Astrocyte (in vitro differentiated cells and primary cell): Measurements from ENCODE around the gene DCAF10. TPM values are rescaled to one million over a fixed set of nuclear protein-coding genes. Genes with fewer than 3 reads are reported as not detected.

Experiments
- DNase-seq: peaks from one replicate; pipeline ENCODE4 v3.0.0-alpha.2; 2010; ENCODE audit warnings: low read depth
- FAIRE-seq: peaks from 2 replicates; lab custom pipeline; 2011; peaks lifted over from hg19 to GRCh38; lab: Jason Lieb, UNC
- H2AFZ ChIP-seq: 2 replicates; pipeline ENCODE4 v1.6.0; 2012; ENCODE audit warnings: low read depth, low read length, inconsistent platforms
- H3K27ac ChIP-seq: 2 replicates; pipeline ENCODE4 v1.5.1; 2011; ENCODE audit warnings: low read depth, low read length, inconsistent platforms
- H3K27me3 ChIP-seq: 2 replicates; pipeline ENCODE4 v1.6.0; 2011; ENCODE audit warnings: low read length, inconsistent platforms; ENCODE audit not compliant: insufficient read depth
- H3K36me3 ChIP-seq: 2 replicates; pipeline ENCODE4 v1.5.1; 2011; ENCODE audit warnings: low read length, inconsistent platforms; ENCODE audit not compliant: insufficient read depth
- H3K4me1 ChIP-seq: 2 replicates; pipeline ENCODE4 v1.5.1; 2011; ENCODE audit warnings: low read length, inconsistent platforms; ENCODE audit not compliant: insufficient read depth
- H3K4me2 ChIP-seq: 2 replicates; pipeline ENCODE4 v1.6.0; 2012; ENCODE audit warnings: low read length, inconsistent platforms
- H3K4me3 ChIP-seq: 2 replicates; pipeline ENCODE4 v1.5.1; 2011; ENCODE audit warnings: low read depth, mild to moderate bottlenecking, low read length, inconsistent platforms; ENCODE audit not compliant: insufficient read depth
- H3K79me2 ChIP-seq: 2 replicates; pipeline ENCODE4 v1.6.0; 2012; ENCODE audit warnings: mild to moderate bottlenecking, low read length, inconsistent platforms; ENCODE audit not compliant: insufficient read depth
- H3K9ac ChIP-seq: 2 replicates; pipeline ENCODE4 v1.6.0; 2012; ENCODE audit warnings: mild to moderate bottlenecking, low read length, inconsistent platforms
- H3K9me3 ChIP-seq: 2 replicates; pipeline ENCODE4 v1.5.1; 2012; ENCODE audit warnings: low read depth, mild to moderate bottlenecking, low read length, inconsistent platforms; ENCODE audit not compliant: insufficient read depth
- H4K20me1 ChIP-seq: 2 replicates; pipeline ENCODE4 v1.6.0; 2012; ENCODE audit warnings: low read length, inconsistent platforms; ENCODE audit not compliant: insufficient read depth
- H3K27ac Mint-ChIP-seq: one replicate; pipeline ENCODE4 v1.8.0; 2021; ENCODE audit warnings: mild to moderate bottlenecking, mixed read lengths; ENCODE audit not compliant: unreplicated experiment
- H3K27me3 Mint-ChIP-seq: one replicate; pipeline ENCODE4 v1.8.0; 2021; ENCODE audit warnings: low read depth, mixed read lengths; ENCODE audit not compliant: unreplicated experiment
- H3K36me3 Mint-ChIP-seq: one replicate; pipeline ENCODE4 v1.8.0; 2021; ENCODE audit warnings: low read depth, mixed read lengths; ENCODE audit not compliant: unreplicated experiment
- H3K4me1 Mint-ChIP-seq: one replicate; pipeline ENCODE4 v1.8.0; 2021; ENCODE audit warnings: low read depth, mixed read lengths; ENCODE audit not compliant: unreplicated experiment
- H3K4me3 Mint-ChIP-seq: one replicate; pipeline ENCODE4 v1.8.0; 2021; ENCODE audit warnings: mild to moderate bottlenecking, moderate library complexity, mixed read lengths; ENCODE audit not compliant: unreplicated experiment
- H3K9me3 Mint-ChIP-seq: one replicate; pipeline ENCODE4 v1.8.0; 2021; ENCODE audit warnings: mild to moderate bottlenecking, mixed read lengths; ENCODE audit not compliant: unreplicated experiment
- EZH2 ChIP-seq: IDR thresholded peaks from 2 replicates; pipeline ENCODE4 v1.6.1; 2012; ENCODE audit warnings: mild to moderate bottlenecking, low read length, inconsistent platforms; ENCODE audit not compliant: insufficient read depth
- total RNA-seq: library from RNA; stranded (reverse); gene quantifications from 2 replicates; pipeline ENCODE4 v1.2.1, GENCODE V29; 2021
- TF ChIP-seq, protein P1 (sequence below): IDR thresholded peaks from 2 replicates; pipeline ENCODE4 v1.5.1; 2011; ENCODE audit warnings: low read depth, mild to moderate bottlenecking, inconsistent platforms, low read length, moderate library complexity; ENCODE audit not compliant: insufficient read depth

Gene DCAF10
- total RNA-seq, 1 donor from 2014 or later, result 22.3 TPM

DNA sequence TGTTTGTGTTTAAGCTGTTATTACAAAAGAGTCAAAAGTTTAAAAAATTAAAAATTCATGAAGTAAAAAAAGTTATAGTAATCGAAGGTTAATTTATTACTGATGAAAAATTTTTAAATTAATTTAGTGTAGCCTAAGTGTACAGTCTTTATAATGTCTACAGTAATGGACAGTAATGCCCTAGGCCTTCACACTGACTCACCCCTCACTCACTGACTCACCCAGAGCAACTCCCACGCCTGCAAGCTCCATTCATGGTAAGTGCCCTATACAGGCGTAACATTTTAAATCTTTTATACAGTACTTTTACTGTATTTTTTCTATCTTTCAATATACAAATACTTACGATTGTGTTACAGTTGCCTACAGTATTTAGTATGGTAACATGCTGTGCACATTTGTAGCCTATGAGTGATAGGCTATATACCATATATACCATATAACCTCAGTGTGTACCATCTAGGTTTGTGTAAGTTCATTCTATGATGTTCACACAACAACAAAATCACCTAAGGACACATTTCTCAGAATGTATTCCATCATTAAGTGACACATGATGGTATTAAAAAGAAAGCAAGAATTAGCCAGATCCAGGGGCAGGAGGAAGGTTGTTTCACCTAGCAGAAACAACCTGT lies 40.1 kb downstream of the DCAF10 start:
- TF ChIP-seq EZH2, result no peak
- TF ChIP-seq, protein P1, sequence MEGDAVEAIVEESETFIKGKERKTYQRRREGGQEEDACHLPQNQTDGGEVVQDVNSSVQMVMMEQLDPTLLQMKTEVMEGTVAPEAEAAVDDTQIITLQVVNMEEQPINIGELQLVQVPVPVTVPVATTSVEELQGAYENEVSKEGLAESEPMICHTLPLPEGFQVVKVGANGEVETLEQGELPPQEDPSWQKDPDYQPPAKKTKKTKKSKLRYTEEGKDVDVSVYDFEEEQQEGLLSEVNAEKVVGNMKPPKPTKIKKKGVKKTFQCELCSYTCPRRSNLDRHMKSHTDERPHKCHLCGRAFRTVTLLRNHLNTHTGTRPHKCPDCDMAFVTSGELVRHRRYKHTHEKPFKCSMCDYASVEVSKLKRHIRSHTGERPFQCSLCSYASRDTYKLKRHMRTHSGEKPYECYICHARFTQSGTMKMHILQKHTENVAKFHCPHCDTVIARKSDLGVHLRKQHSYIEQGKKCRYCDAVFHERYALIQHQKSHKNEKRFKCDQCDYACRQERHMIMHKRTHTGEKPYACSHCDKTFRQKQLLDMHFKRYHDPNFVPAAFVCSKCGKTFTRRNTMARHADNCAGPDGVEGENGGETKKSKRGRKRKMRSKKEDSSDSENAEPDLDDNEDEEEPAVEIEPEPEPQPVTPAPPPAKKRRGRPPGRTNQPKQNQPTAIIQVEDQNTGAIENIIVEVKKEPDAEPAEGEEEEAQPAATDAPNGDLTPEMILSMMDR, result no peak
- H4K20me1 ChIP-seq, result no peaks in the 10 kb centered on the region
- peak overlapping the region; percentile 57 for H3K27ac ChIP-seq
- no peaks in the 10 kb centered on the region for H3K9me3 ChIP-seq
- H3K4me3 ChIP-seq, result no peak overlapping the region
- peak overlapping the region; percentile 59 for H3K4me2 ChIP-seq
- DNase-seq (peak; percentile 80), FAIRE-seq (no peak)
- H3K9me3 Mint-ChIP-seq, result no peaks in the 10 kb centered on the region
- H3K9ac ChIP-seq, result peak overlapping the region; percentile 13
- H3K79me2 ChIP-seq, result peaks cover 5% of the 10 kb centered on the region
- H3K27ac Mint-ChIP-seq, result peak overlapping the region; percentile 69
- H3K4me1 Mint-ChIP-seq, result peaks cover 8% of the 10 kb centered on the region
- no peaks in the 10 kb centered on the region for H3K36me3 ChIP-seq
- peaks cover 14% of the 10 kb centered on the region for H3K4me1 ChIP-seq
- no peaks in the 10 kb centered on the region for H3K27me3 ChIP-seq
- no peak overlapping the region for H3K4me3 Mint-ChIP-seq
- peaks cover 6% of the 10 kb centered on the region for H3K36me3 Mint-ChIP-seq
- H2AFZ ChIP-seq, result no peak overlapping the region
- no peaks in the 10 kb centered on the region for H3K27me3 Mint-ChIP-seq

DNA sequence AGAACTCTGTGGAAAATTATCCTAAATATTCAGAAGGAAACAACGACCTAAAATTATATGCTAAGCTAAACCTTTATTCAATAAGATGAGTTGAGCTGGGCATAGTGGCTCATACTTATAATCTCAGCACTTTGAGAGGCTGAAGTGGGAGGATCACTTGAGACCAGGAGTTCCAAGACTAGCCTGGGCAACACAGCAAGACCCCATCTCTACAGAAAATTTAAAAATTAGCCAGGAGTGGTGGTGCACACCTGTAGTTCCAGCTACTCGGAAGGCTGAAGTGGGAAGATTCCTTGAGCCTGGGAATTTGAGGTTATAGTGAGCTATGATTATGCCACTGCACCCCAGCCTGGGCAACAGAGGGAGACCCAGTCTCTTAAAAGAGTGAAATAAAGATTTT lies 51.6 kb downstream of the DCAF10 start:
- H3K79me2 ChIP-seq, result no peaks in the 10 kb centered on the region
- H4K20me1 ChIP-seq, result no peaks in the 10 kb centered on the region
- Mint-ChIP-seq H3K27ac (no peak overlapping the region), H3K27me3 (no peaks in the 10 kb centered on the region), H3K9me3 (no peaks in the 10 kb centered on the region), H3K4me3 (no peak overlapping the region), H3K36me3 (peaks cover 2% of the 10 kb centered on the region), H3K4me1 (no peaks in the 10 kb centered on the region)
- no peak overlapping the region for H3K4me3 ChIP-seq
- FAIRE-seq (no peak), DNase-seq (no peak)
- no peaks in the 10 kb centered on the region for H3K9me3 ChIP-seq
- H3K4me1 ChIP-seq, result no peaks in the 10 kb centered on the region
- H3K27ac ChIP-seq, result no peak overlapping the region
- no peak overlapping the region for H3K9ac ChIP-seq
- H2AFZ ChIP-seq, result no peak overlapping the region
- no peak for TF ChIP-seq EZH2
- TF ChIP-seq, protein P1, result no peak
- H3K36me3 ChIP-seq, result peaks cover 3% of the 10 kb centered on the region
- no peak overlapping the region for H3K4me2 ChIP-seq
- no peaks in the 10 kb centered on the region for H3K27me3 ChIP-seq

DNA sequence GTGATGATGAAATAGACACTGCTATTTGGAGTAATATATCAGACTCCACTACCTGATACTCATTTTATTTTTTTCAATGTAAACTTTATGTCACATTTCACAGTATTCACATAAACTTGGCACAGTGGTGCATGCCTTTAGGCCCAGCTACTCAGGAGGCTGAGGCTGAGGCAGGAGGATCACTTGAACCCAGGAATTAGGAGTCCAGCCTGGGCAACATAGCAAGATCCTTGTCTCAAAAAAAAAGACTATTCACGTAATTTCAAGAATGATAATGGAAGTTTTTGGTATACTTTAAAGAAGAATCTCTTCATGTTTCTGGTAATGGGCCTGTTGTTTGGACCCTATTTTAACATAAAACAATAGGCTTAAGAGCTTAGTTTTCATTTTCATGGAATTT lies 56.0 kb downstream of the DCAF10 start:
- Histone ChIP-seq H4K20me1 (peaks cover 7% of the 10 kb centered on the region), H3K27ac (no peak overlapping the region), H2AFZ (no peak overlapping the region), H3K9ac (no peak overlapping the region), H3K4me1 (no peaks in the 10 kb centered on the region), H3K9me3 (no peaks in the 10 kb centered on the region), H3K36me3 (peaks cover 19% of the 10 kb centered on the region), H3K4me3 (no peak overlapping the region), H3K4me2 (no peak overlapping the region), H3K27me3 (no peaks in the 10 kb centered on the region), H3K79me2 (no peaks in the 10 kb centered on the region)
- Mint-ChIP-seq H3K36me3 (peaks cover 3% of the 10 kb centered on the region), H3K27me3 (no peaks in the 10 kb centered on the region), H3K4me3 (no peak overlapping the region), H3K27ac (no peak overlapping the region), H3K9me3 (no peaks in the 10 kb centered on the region), H3K4me1 (no peaks in the 10 kb centered on the region)
- DNase-seq (no peak), FAIRE-seq (no peak)
- TF ChIP-seq, protein P1, result no peak
- TF ChIP-seq EZH2, result no peak
